HepG2 (cell line): ENCODE data around the gene SYVN1. TPM values are rescaled to one million over a fixed set of nuclear protein-coding genes. Genes with fewer than 3 reads are reported as not detected.

Experiments used
- ATAC-seq: fragments of 200-7000 bp; cut with Tn5 transposase; 3 replicates; pipeline ENCODE4 v1.9.1; 2020; ENCODE audit warnings: mild to moderate bottlenecking, moderate library complexity
- BruUV-seq: library from RNA; stranded (reverse); fragments of 400-500 nt; replicated peaks from 2 replicates; lab custom pipeline; 2021; lab: Mats Ljungman, UMichigan
- CTCF ChIA-PET: fragments of 300-600 bp; formaldehyde crosslinking; extraction: SDS; loops from one replicate; lab custom pipeline; 2021; ENCODE audit warnings: low total read pairs, inconsistent platforms, low intra/inter-chr PET ratio; lab: Yijun Ruan, JAX
- POLR2A ChIA-PET: fragments of 350-600 bp; sonication (Branson Sonifier 250); formaldehyde crosslinking; loops from one replicate; lab custom pipeline; 2020; ENCODE audit warnings: antibody characterized with exemption, inconsistent platforms; lab: Yijun Ruan, JAX
- DNase-seq: peaks from one replicate; pipeline ENCODE4 v3.0.0-alpha.2; 2015; ENCODE audit warnings: low spot score
- FAIRE-seq: peaks from 3 replicates; lab custom pipeline; 2011; peaks lifted over from hg19 to GRCh38; lab: Jason Lieb, UNC
- H2AFZ ChIP-seq: one replicate; pipeline ENCODE4 v1.6.1; 2011; ENCODE audit warnings: low read length, inconsistent platforms
- H3K27ac ChIP-seq: fragments of 300-600 bp; 3 replicates; pipeline ENCODE4 v1.8.0; 2011; ENCODE audit warnings: mixed run types, mild to moderate bottlenecking, mixed read lengths, low read length, inconsistent platforms; ENCODE audit not compliant: insufficient read depth; ENCODE audit errors: extremely low read length
- H3K27me3 ChIP-seq, 2 experiments: fragments of 200-600 bp in 1 of 2; 2 replicates in 1 of 2; 3 replicates in 1 of 2; pipeline versions ENCODE4 v1.6.0 to v1.8.0; 2011; ENCODE audit warnings: low read length in 2 of 2, mild to moderate bottlenecking in 2 of 2, moderate library complexity in 2 of 2, inconsistent platforms in 1 of 2; ENCODE audit not compliant: insufficient read depth in 2 of 2, control insufficient read depth in 1 of 2
- H3K36me3 ChIP-seq, 2 experiments: fragments of 200-600 bp in 1 of 2; replicated peaks in 1 of 2; 2 replicates in 1 of 2; 3 replicates in 1 of 2; pipeline versions ENCODE4 v1.5.1 to v1.8.0; 2011; ENCODE audit warnings: low read length in 2 of 2, inconsistent platforms in 1 of 2; ENCODE audit not compliant: insufficient read depth in 2 of 2, control insufficient read depth in 1 of 2
- H3K4me1 ChIP-seq: 2 replicates; pipeline ENCODE4 v1.5.1; 2012; ENCODE audit warnings: low read length, inconsistent platforms; ENCODE audit not compliant: insufficient read depth
- H3K4me2 ChIP-seq: 2 replicates; pipeline ENCODE4 v1.6.0; 2011; ENCODE audit warnings: low read depth, low read length, inconsistent platforms
- H3K4me3 ChIP-seq, 3 experiments: fragments of 200-600 bp in 1 of 3; sonication (generic), shearing (Covaris generic) in 1 of 3; replicated peaks in 1 of 3; 2 replicates each; pipeline ENCODE4 v1.5.1; 2011 to 2016; ENCODE audit warnings: low read length in 3 of 3, inconsistent platforms in 2 of 3, low read depth in 2 of 3, mild to moderate bottlenecking in 2 of 3, control low read depth in 1 of 3, mixed read lengths in 1 of 3; ENCODE audit not compliant: insufficient read depth in 1 of 3
- H3K79me2 ChIP-seq: one replicate; pipeline ENCODE4 v1.6.1; 2011; ENCODE audit warnings: low read length, inconsistent platforms; ENCODE audit not compliant: insufficient read depth
- H3K9ac ChIP-seq: 2 replicates; pipeline ENCODE4 v1.6.0; 2011; ENCODE audit warnings: mild to moderate bottlenecking, low read depth, low read length, inconsistent platforms; ENCODE audit not compliant: insufficient read depth
- H3K9me3 ChIP-seq: 2 replicates; pipeline ENCODE4 v1.5.1; 2012; ENCODE audit warnings: mild to moderate bottlenecking, low read length
- H4K20me1 ChIP-seq: 2 replicates; pipeline ENCODE4 v1.6.0; 2011; ENCODE audit warnings: inconsistent platforms, mild to moderate bottlenecking, low read length, moderate library complexity; ENCODE audit not compliant: insufficient read depth
- HMG20B ChIP-seq: conservative IDR thresholded peaks from 2 replicates; pipeline ENCODE4 v1.6.1; 2016; ENCODE audit warnings: missing genetic modification reagents, missing compliant biosample characterization
- KAT2B ChIP-seq: fragments of 150-350 bp; IDR thresholded peaks from 2 replicates; pipeline ENCODE4 v1.6.1; 2014; ENCODE audit warnings: low read depth, low read length, borderline replicate concordance
- KDM1A ChIP-seq: IDR thresholded peaks from 2 replicates; pipeline ENCODE4 v1.6.1; 2016; ENCODE audit warnings: missing compliant biosample characterization
- LCORL ChIP-seq, 2 experiments: fragments of 450-650 bp in 1 of 2; sonication (generic) in 1 of 2; formaldehyde crosslinking in 1 of 2; IDR thresholded peaks; 2 replicates each; pipeline versions ENCODE4 v1.5.0 to v1.6.1; 2017 to 2020; ENCODE audit warnings: antibody characterized with exemption in 1 of 2, missing genetic modification reagents in 1 of 2
- PHF5A ChIP-seq: IDR thresholded peaks from one replicate; pipeline ENCODE4 v1.6.1; 2018; ENCODE audit warnings: low read depth, missing genetic modification reagents; ENCODE audit not compliant: unreplicated experiment
- POLR2A ChIP-seq, 2 experiments: IDR thresholded peaks; 2 replicates each; pipeline ENCODE4 v1.6.1; 2011; ENCODE audit warnings: low read depth in 2 of 2, low read length in 2 of 2, mild to moderate bottlenecking in 1 of 2, moderate library complexity in 1 of 2; ENCODE audit not compliant: insufficient read depth in 1 of 2
- TAF15 ChIP-seq: fragments of 200-400 bp; formaldehyde crosslinking; IDR thresholded peaks from one replicate; pipeline ENCODE4 v1.6.1; 2018; ENCODE audit warnings: mild to moderate bottlenecking, low read depth, low read length; ENCODE audit not compliant: poor library complexity, severe bottlenecking
- ZNF207 ChIP-seq: fragments of 450-650 bp; IDR thresholded peaks from 2 replicates; pipeline ENCODE4 v1.6.1; 2016; ENCODE audit warnings: antibody characterized with exemption, borderline replicate concordance
- ZNF33B ChIP-seq: sonication (generic); formaldehyde crosslinking; IDR thresholded peaks from 2 replicates; pipeline ENCODE4 v1.5.1; 2020; ENCODE audit warnings: mild to moderate bottlenecking, missing genetic modification reagents
- ZNF354B ChIP-seq: sonication (generic); formaldehyde crosslinking; IDR thresholded peaks from 2 replicates; pipeline ENCODE4 v1.8.0; 2022; ENCODE audit warnings: mild to moderate bottlenecking, missing genetic modification reagents
- ZNF615 ChIP-seq: sonication (generic); formaldehyde crosslinking; IDR thresholded peaks from 2 replicates; pipeline ENCODE4 v1.5.0; 2020; ENCODE audit warnings: mild to moderate bottlenecking, missing genetic modification reagents, borderline replicate concordance
- ZNF878 ChIP-seq: sonication (generic); formaldehyde crosslinking; IDR thresholded peaks from 2 replicates; pipeline ENCODE4 v1.8.1; 2023; ENCODE audit warnings: mild to moderate bottlenecking, missing genetic modification reagents, moderate library complexity
- WGBS: methylation state at CpG from one replicate; pipeline ENCODE4 v1.1.6; 2017; ENCODE audit warnings: low lambda C conversion rate; 5-methylcytosine and 5-hydroxymethylcytosine counted together
- in situ Hi-C: cut with HindIII; loops from 2 replicates; pipeline ENCODE4 v1.10.0; 2017; ENCODE audit warnings: low pct_unique_long_range_greater_than_20kb; ENCODE audit not compliant: extremely low pct_ligation_motif_present
- intact Hi-C: fragments of 100-400 bp; cut with micrococcal nuclease; formaldehyde crosslinking; loops from one replicate; pipeline ENCODE4 v1.10.0; 2022; ENCODE audit not compliant: unreplicated experiment
- polyA plus RNA-seq, 8 experiments: library from polyadenylated mRNA; depleted of rRNA in 3 of 8; stranded (reverse) in 7 of 8; unstranded in 1 of 8; fragments of >200 nt; fragmentation: Illumina TruSeq in 4 of 8; extraction: Trizol in 4 of 8; gene quantifications; 2 replicates each; pipeline versions ENCODE4 v1.2.1 to v1.2.3, GENCODE V29; 2011 to 2016; ENCODE audit warnings: low read depth in 4 of 8, missing spikeins in 1 of 8, mixed read lengths in 1 of 8; ENCODE audit not compliant: insufficient read depth in 1 of 8
- total RNA-seq, 5 experiments: library from RNA; depleted of rRNA; stranded (reverse); fragments of >200 nt; fragmentation: Illumina TruSeq; extraction: Trizol; gene quantifications; 2 replicates each; pipeline ENCODE4 v1.2.3, GENCODE V29; 2016; ENCODE audit warnings: low read depth in 1 of 5
- TF ChIP-seq, protein P1 (sequence below): sonication (generic); formaldehyde crosslinking; IDR thresholded peaks from 2 replicates; pipeline ENCODE4 v1.8.1; 2023; ENCODE audit warnings: mild to moderate bottlenecking, missing genetic modification reagents, borderline replicate concordance
- TF ChIP-seq, protein P2 (sequence below): sonication (generic); formaldehyde crosslinking; IDR thresholded peaks from 2 replicates; pipeline ENCODE4 v1.5.0; 2020; ENCODE audit warnings: missing genetic modification reagents, mild to moderate bottlenecking, borderline replicate concordance
- TF ChIP-seq, protein P3 (sequence below): sonication (generic); formaldehyde crosslinking; IDR thresholded peaks from 2 replicates; pipeline ENCODE4 v1.5.1; 2020; ENCODE audit warnings: missing genetic modification reagents, mild to moderate bottlenecking, borderline replicate concordance
- TF ChIP-seq, protein P4 (sequence below): sonication (generic); formaldehyde crosslinking; IDR thresholded peaks from 2 replicates; pipeline ENCODE4 v1.5.0; 2020; ENCODE audit warnings: mild to moderate bottlenecking, missing genetic modification reagents, borderline replicate concordance

The SYVN1 gene
- total and polyA plus RNA-seq, 2 of the 13 experiments (the other 11 are each of a cell fraction or from before 2014, with no cell fraction given): 10.3 to 22.5 TPM

DNA sequence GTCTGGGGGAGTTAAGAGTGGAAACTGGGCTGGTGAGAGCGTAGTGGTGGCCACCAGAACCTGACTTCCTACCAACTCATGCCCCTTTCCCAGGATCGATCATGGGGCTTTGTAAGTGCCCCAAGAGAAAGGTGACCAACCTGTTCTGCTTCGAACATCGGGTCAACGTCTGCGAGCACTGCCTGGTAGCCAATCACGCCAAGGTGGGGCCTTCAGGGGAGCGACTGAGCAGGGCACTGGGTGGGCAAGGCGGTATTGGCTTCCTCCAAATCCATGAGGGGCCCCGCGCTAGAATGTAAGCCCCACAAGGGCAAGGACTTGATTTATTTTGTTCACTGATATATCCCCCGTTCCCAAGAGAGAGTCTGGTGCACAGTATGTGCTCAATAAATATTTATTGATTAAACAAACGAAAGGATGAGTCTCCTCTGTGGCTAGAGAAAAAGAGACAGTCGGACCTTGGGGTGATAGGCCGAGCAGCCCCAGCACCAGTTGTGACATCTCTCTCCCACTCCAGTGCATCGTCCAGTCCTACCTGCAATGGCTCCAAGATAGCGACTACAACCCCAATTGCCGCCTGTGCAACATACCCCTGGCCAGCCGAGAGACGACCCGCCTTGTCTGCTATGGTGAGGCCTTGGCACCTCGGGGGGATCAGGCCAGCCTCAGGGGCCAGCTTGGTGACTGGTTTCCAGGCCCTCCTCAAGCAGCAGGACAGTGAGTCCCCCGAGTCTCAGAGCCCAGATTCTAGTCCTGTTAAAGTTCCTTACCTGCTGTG, 49.5 kb downstream of the SYVN1 start:
- FAIRE-seq (peak; percentile 8), ATAC-seq (peak; percentile 10), DNase-seq (no peak)
- in situ Hi-C loops (no loop called here), intact Hi-C loops (no loop called here)
- Histone ChIP-seq H3K4me3 (peak overlapping the region; percentile 70 to 99 (median 87)), H3K36me3 (peaks cover 19 to 28% of the 10 kb centered on the region in 2 experiments), H3K4me1 (peaks cover 33% of the 10 kb centered on the region), H3K27ac (peak overlapping the region; percentile 83), H4K20me1 (no peaks in the 10 kb centered on the region), H3K9me3 (no peaks in the 10 kb centered on the region), H3K9ac (peak overlapping the region; percentile 95), H3K27me3 (no peaks in the 10 kb centered on the region; a peak in 1 of 5 replicates), H2AFZ (no peak overlapping the region), H3K4me2 (peak overlapping the region; percentile 93), H3K79me2 (peaks cover 31% of the 10 kb centered on the region)
- TF ChIP-seq ZNF354B (CRISPR knock-in tag): 0 out of 2 replicates have a peak, but pooled peaks have one; percentile 23
- peak in 1 of 2 experiments; percentile 33; a peak in 1 of 4 replicates for TF ChIP-seq POLR2A (IDR thresholded peaks at IDR 0.05; ENCODE audit: insufficient read depth in 1 of 2, low read depth in 2 of 2, low read length in 2 of 2)
- no peak for TF ChIP-seq ZNF878
- TF ChIP-seq, protein P1, sequence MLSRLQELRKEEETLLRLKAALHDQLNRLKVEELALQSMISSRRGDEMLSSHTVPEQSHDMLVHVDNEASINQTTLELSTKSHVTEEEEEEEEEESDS (CRISPR knock-in tag): no peak
- TF ChIP-seq, protein P2, sequence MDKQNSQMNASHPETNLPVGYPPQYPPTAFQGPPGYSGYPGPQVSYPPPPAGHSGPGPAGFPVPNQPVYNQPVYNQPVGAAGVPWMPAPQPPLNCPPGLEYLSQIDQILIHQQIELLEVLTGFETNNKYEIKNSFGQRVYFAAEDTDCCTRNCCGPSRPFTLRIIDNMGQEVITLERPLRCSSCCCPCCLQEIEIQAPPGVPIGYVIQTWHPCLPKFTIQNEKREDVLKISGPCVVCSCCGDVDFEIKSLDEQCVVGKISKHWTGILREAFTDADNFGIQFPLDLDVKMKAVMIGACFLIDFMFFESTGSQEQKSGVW (CRISPR knock-in tag): no peak
- TF ChIP-seq LCORL (IDR thresholded peaks at IDR 0.05): no peak
- 0 out of 2 replicates have a peak, but pooled peaks have one; percentile 6 for TF ChIP-seq LCORL (CRISPR knock-in tag; IDR thresholded peaks at IDR 0.05)
- no peak for TF ChIP-seq HMG20B (CRISPR knock-in tag)
- no peak for TF ChIP-seq PHF5A (CRISPR knock-in tag)
- TF ChIP-seq, protein P3, sequence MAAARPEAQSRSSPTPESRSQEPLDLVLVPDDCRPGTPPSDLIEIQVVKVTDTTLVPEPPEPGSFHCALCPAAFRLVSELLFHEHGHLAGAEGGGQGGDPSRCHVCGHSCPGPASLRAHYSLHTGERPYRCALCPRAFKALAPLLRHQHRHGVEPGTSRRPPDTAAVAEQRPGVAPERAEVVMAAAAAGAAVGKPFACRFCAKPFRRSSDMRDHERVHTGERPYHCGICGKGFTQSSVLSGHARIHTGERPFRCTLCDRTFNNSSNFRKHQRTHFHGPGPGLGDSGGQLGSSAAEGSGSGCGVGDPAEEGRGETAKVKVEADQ: peak; percentile 10; the same call in 1 of the 2 replicates
- TF ChIP-seq KDM1A (CRISPR knock-in tag): no peak
- TF ChIP-seq ZNF615 (CRISPR knock-in tag): no peak
- no peak for TF ChIP-seq TAF15
- 0 out of 2 replicates have a peak, but pooled peaks have one; percentile 10 for TF ChIP-seq ZNF33B (CRISPR knock-in tag)
- TF ChIP-seq ZNF207: no peak
- no peak for TF ChIP-seq KAT2B
- TF ChIP-seq, protein P4, sequence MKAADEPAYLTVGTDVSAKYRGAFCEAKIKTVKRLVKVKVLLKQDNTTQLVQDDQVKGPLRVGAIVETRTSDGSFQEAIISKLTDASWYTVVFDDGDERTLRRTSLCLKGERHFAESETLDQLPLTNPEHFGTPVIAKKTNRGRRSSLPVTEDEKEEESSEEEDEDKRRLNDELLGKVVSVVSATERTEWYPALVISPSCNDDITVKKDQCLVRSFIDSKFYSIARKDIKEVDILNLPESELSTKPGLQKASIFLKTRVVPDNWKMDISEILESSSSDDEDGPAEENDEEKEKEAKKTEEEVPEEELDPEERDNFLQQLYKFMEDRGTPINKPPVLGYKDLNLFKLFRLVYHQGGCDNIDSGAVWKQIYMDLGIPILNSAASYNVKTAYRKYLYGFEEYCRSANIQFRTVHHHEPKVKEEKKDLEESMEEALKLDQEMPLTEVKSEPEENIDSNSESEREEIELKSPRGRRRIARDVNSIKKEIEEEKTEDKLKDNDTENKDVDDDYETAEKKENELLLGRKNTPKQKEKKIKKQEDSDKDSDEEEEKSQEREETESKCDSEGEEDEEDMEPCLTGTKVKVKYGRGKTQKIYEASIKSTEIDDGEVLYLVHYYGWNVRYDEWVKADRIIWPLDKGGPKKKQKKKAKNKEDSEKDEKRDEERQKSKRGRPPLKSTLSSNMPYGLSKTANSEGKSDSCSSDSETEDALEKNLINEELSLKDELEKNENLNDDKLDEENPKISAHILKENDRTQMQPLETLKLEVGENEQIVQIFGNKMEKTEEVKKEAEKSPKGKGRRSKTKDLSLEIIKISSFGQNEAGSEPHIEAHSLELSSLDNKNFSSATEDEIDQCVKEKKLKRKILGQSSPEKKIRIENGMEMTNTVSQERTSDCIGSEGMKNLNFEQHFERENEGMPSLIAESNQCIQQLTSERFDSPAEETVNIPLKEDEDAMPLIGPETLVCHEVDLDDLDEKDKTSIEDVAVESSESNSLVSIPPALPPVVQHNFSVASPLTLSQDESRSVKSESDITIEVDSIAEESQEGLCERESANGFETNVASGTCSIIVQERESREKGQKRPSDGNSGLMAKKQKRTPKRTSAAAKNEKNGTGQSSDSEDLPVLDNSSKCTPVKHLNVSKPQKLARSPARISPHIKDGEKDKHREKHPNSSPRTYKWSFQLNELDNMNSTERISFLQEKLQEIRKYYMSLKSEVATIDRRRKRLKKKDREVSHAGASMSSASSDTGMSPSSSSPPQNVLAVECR: no peak
- WGBS: 15% methylated on average over 13 of the region's 23 CpGs
- ChIA-PET CTCF (no interaction called here), POLR2A (no interaction called here)
- BruUV-seq: TSS peak; percentile 69
